ENCODE data around the gene TBC1D3B. TPM values are rescaled to one million over a fixed set of nuclear protein-coding genes. Genes with fewer than 3 reads are reported as not detected.
"Not testable (repeated sequence)": the region's sequence is repeated elsewhere in the genome, so short reads cannot be mapped to it uniquely, and the experiment has no call there.

Gene TBC1D3B
- total RNA-seq, 2 donors from 2014 or later: 4.5 to 8.7 TPM

- Histone ChIP-seq H3K36me3 (no peaks in the 10 kb centered on the region), H3K4me1 (no peaks in the 10 kb centered on the region), H3K9ac (ENCODE audit: low read depth in 2 of 2, low read length in 2 of 2) (no peak overlapping the region), H3K27me3 (no peaks in the 10 kb centered on the region), H3K27ac (no peak overlapping the region), H3K4me3 (no peak overlapping the region), H3K9me3 (no peaks in the 10 kb centered on the region)
- no peak for DNase-seq
- TF ChIP-seq, protein P1, sequence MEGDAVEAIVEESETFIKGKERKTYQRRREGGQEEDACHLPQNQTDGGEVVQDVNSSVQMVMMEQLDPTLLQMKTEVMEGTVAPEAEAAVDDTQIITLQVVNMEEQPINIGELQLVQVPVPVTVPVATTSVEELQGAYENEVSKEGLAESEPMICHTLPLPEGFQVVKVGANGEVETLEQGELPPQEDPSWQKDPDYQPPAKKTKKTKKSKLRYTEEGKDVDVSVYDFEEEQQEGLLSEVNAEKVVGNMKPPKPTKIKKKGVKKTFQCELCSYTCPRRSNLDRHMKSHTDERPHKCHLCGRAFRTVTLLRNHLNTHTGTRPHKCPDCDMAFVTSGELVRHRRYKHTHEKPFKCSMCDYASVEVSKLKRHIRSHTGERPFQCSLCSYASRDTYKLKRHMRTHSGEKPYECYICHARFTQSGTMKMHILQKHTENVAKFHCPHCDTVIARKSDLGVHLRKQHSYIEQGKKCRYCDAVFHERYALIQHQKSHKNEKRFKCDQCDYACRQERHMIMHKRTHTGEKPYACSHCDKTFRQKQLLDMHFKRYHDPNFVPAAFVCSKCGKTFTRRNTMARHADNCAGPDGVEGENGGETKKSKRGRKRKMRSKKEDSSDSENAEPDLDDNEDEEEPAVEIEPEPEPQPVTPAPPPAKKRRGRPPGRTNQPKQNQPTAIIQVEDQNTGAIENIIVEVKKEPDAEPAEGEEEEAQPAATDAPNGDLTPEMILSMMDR (IDR thresholded peaks at IDR 0.05): no peak
- intact Hi-C loops (cut with DNase I): no loop called here
These were observed 36.5 kb upstream of the TBC1D3B start for GRCh38 chr17:36212966-36213365.

DNA sequence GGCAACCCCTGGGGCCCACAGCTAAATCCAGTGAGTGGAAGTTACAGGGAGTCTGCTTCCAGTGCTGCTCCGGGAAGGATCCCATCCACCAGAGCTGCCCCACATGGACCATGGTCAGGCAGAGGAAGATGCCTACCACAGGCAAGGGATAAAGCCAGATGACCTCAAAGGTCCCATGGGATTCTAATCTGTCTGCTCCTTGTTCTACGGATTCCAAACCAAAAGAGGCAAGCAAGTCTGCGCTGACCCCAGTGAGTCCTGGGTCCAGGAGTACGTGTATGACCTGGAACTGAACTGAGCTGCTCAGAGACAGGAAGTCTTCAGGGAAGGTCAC lies 35.8 kb upstream of the TBC1D3B start:
- Histone ChIP-seq H3K4me1 (no peaks in the 10 kb centered on the region), H3K27me3 (no peaks in the 10 kb centered on the region), H3K27ac (no peak overlapping the region), H3K9me3 (no peaks in the 10 kb centered on the region), H3K36me3 (no peaks in the 10 kb centered on the region), H3K9ac (ENCODE audit: low read depth in 2 of 2, low read length in 2 of 2) (no peak overlapping the region), H3K4me3 (no peak overlapping the region)
- DNase-seq: no peak
- TF ChIP-seq, protein P1 (IDR thresholded peaks at IDR 0.05): no peak
- intact Hi-C loops (cut with DNase I): no loop called here

DNA sequence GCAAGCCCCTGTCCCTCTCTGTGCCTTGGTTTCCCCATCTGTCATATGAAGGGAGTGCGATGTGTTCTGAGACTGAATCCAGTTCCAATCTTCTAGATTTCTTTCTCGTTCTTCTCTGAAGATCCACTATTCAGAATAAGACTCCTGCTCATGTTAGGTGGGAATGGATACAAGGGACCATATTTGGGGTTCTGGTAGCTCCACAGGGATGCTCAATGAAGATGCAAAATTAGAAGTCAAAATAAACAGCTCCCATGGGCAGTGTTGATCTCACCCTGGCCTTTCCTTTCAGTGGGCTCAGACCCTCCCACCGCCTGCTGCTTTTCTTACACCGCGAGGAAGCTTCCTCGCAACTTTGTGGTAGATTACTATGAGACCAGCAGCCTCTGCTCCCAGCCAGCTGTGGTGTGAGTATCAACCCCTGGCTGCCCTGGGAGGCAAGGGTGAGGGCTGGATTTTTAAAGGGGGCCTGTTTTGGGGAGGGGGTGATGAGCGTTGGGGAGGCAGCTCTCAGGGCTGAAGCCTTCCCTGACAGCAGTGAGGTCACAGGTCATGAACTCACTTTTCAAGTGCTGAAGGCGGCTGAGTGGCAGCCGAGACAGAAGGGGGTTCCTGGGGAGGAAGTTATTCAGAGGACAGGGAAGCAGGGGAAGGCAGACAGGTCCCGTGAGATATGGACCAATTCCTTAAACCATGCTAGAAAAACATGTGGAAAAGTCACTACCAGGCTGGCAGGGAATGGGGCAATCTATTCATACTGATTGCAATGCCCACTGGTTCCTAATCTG lies 35.2 kb upstream of the TBC1D3B start:
- H3K9me3 ChIP-seq; H3K4me1 ChIP-seq; H3K27ac ChIP-seq; H3K36me3 ChIP-seq; H3K9ac ChIP-seq (ENCODE audit: low read depth in 2 of 2, low read length in 2 of 2); intact Hi-C loops (cut with DNase I); H3K27me3 ChIP-seq; H3K4me3 ChIP-seq; DNase-seq: not testable (repeated sequence)

GRCh38 chr17:36210439-36211211 lies 34.2 kb upstream of the TBC1D3B start, which contains the start of gene CCL4L2:
Gene CCL4L2, plus strand, starts transcription at chr17:36211063.
- H3K4me1 ChIP-seq; H3K9ac ChIP-seq (ENCODE audit: low read depth in 2 of 2, low read length in 2 of 2); H3K4me3 ChIP-seq; H3K27me3 ChIP-seq; DNase-seq; intact Hi-C loops (cut with DNase I); H3K36me3 ChIP-seq; H3K9me3 ChIP-seq; H3K27ac ChIP-seq: not testable (repeated sequence)

GRCh38 chr17:36209575-36209974 lies 33.1 kb upstream of the TBC1D3B start:
- no peaks in the 10 kb centered on the region for H3K36me3 ChIP-seq

GRCh38 chr17:36207383-36207782 lies 30.9 kb upstream of the TBC1D3B start:
- DNase-seq; H3K27ac ChIP-seq; H3K9me3 ChIP-seq; H3K4me3 ChIP-seq; H3K4me1 ChIP-seq; intact Hi-C loops (cut with DNase I); H3K27me3 ChIP-seq; H3K9ac ChIP-seq (ENCODE audit: low read depth in 2 of 2, low read length in 2 of 2); H3K36me3 ChIP-seq: not testable (repeated sequence)

More at GRCh38 chr17:36209575-36209974, 33.1 kb upstream of the TBC1D3B start:
- Histone ChIP-seq H3K9me3 (no peaks in the 10 kb centered on the region), H3K27me3 (no peaks in the 10 kb centered on the region), H3K4me3 (no peak overlapping the region), H3K27ac (no peak overlapping the region), H3K4me1 (no peaks in the 10 kb centered on the region), H3K9ac (ENCODE audit: low read depth in 2 of 2, low read length in 2 of 2) (no peak overlapping the region)
- intact Hi-C loops (cut with DNase I): no loop called here
- DNase-seq: no peak
- TF ChIP-seq, protein P1 (IDR thresholded peaks at IDR 0.05): no peak

- intact Hi-C loops (cut with DNase I); H3K27me3 ChIP-seq; H3K36me3 ChIP-seq; H3K27ac ChIP-seq; H3K9ac ChIP-seq (ENCODE audit: low read depth in 2 of 2, low read length in 2 of 2); H3K4me3 ChIP-seq; H3K4me1 ChIP-seq; DNase-seq; H3K9me3 ChIP-seq: not testable (repeated sequence)
These were observed 30.0 kb upstream of the TBC1D3B start for GRCh38 chr17:36206486-36206821.
